GF-D8 (cell line): ENCODE measurements around the gene RASGRP1.

Experiments
- DNase-seq: peaks from one replicate; lab custom pipeline; 2025; lab: John Stamatoyannopoulos, UW

The RASGRP1 gene

GRCh38 chr15:38504680-38505467, 59.7 kb downstream of the RASGRP1 start:
- no peak for DNase-seq

GRCh38 chr15:38503496-38503895, 61.1 kb downstream of the RASGRP1 start:
- DNase-seq = no peak

- no peak for DNase-seq
Observed at GRCh38 chr15:38499651-38500050, 65.0 kb downstream of the RASGRP1 start.

DNA sequence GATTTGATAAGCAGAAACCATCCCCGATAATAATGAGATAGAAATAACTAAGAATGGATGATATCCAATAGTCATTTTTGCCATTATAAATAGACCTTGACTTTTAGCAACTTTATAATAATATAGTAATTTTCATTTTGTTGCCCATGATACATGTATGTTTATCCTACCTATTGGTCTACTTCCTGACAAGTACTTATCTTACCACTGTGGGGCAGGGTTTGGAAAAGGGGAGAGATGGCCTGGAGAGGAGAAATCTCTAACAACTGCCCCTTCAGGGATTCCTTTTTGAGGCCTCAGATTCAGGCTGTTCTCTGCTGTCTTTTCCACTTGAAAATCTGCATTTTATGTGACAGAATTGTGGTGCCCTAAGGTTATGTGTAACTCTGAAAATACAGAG, 68.5 kb downstream of the RASGRP1 start:
- DNase-seq = no peak

- DNase-seq = no peak
Observed at GRCh38 chr15:38490242-38490922, 74.2 kb downstream of the RASGRP1 start.

DNA sequence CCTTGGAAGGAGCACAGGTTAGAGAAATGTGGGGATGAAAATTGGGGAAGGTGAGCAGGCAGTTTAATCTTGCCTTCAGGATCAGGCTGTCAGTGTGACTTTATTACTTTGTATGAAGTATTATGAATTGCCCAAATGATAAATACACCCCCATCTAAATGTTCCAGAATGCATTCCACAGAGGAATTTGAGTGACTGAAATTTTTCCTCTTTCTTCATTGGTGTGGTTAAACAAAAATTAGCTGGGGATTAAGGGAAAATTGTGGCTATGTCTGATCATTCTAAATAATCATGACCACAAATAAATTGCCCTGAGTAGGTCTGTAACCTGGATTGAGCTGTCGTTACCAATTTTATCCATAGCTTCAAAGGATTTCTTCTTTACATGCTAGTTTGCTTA, 77.2 kb downstream of the RASGRP1 start:
- no peak for DNase-seq

GRCh38 chr15:38486936-38487335, 77.7 kb downstream of the RASGRP1 start:
- DNase-seq = no peak

DNA sequence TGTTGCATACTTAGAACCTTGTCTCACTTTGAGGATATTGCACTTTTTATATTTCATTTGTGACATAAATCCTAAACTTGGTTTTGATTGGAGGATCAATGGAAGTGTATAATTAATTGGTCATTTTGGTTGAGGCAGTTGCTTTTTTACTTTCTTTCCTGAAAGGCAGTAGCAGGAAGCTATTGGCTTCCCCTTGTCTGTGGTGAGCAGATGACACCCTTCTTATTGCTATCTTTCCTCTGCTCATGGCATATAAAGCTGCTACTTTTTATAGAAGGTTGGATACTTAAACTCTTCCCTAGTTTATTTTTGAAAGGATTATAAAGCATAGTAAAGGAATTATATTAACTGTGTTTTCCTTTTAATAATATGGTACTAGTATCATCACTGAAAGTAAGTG, 82.0 kb downstream of the RASGRP1 start:
- no peak for DNase-seq

GRCh38 chr15:38481761-38482160, 82.9 kb downstream of the RASGRP1 start:
- DNase-seq = no peak

DNA sequence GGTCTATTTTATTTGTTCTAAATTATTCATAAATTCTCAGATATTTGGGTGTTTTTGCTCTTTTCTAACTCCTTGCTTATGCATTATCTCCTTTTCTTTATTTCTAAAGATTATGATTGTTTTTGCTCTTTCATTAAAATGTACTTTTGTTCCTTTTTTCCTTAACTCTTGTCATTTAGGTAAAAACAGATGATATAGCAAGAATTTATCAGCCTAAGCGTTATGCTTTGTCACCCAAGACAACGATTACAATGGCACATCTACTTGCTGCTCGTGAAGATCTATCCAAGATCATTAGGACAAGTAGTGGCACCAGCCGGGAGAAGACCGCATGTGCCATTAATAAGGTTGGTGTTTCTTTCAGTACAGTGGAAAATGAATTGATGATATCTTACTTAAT, 83.5 kb downstream of the RASGRP1 start:
- DNase-seq = no peak

DNA sequence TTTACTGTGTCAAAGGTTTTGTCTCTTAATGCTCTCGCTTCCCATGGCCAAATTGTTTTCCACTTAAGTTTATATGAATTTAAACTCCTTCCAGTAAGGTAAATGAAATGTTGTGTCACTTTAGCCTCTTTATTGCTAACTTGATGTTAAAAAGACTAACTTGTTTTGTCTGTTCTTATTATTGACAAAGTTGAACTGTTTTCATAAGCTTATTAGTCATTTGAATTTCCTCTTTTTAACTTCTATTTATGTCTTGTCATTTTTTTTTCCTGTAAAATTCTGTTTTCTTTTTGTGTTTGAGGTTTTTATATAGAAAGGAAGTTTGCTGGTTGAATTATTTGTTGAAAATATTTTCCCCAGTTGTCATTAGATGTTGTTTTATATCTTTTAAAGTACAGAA, 84.9 kb downstream of the RASGRP1 start:
- no peak for DNase-seq

- no peak for DNase-seq
Observed at GRCh38 chr15:38479266-38479665, 85.3 kb downstream of the RASGRP1 start.

- no peak for DNase-seq
Observed at GRCh38 chr15:38477637-38478036, 87.0 kb downstream of the RASGRP1 start.

GRCh38 chr15:38476120-38476519, 88.5 kb downstream of the RASGRP1 start:
- no peak for DNase-seq

DNA sequence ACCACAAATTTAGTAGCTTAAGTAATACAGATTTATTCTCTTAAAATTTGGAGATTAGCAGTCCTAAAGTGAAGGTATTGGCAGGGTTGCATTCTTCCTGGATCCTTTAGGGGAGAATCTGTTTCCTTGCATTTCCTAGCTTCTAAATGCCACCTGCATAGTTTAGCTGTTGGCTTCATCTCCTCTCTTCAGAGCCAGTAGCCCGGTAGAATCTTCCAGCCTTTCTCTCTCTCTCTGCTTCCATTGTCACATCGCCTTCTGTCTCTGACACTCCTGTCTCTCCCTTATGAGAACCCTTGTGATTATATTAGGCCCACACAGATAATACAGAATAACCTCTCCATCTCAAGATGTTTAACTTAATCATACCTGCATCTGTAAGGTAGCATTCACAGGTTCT, 89.3 kb downstream of the RASGRP1 start:
- no peak for DNase-seq

- no peak for DNase-seq
Observed at GRCh38 chr15:38474155-38474757, 90.4 kb downstream of the RASGRP1 start.

DNA sequence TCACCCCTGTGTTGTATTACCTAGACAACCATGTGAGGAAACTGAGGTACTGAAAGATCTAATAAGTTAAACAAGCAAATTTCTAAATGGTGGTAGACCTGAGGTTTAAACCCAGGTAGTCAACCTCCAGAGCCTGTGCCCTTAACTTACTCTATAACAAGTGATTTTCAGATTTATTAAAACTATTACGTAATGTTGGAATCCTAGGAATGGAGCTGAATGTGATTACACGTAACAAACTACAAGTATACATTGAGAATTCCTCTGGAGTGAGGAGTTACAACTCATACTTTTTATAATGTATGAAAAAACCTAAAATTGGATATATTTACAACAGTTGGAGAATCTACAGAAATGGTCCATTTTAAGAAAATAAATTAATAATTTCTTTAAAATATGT, 92.6 kb downstream of the RASGRP1 start:
- DNase-seq = no peak

- no peak for DNase-seq
Observed at GRCh38 chr15:38470816-38471215, 93.8 kb downstream of the RASGRP1 start.

DNA sequence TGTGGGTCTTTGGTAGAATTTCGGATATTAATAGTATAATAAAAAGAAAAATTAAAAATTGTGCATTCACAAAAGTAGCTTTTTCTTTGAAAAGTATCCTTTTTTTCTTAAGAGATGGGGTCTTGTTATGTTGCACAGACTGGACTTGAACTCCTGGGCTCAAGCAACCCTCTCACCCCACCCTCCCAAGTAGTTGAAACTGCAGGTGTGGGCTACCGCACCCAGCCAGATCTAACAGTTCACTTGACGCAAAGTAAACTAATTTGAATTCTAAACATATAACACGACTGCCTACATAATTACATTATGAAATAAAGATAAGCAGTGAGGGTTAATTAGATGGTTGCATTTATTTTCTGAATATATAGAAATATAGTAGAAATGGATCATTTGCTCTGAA, 99.9 kb downstream of the RASGRP1 start:
- no peak for DNase-seq

DNA sequence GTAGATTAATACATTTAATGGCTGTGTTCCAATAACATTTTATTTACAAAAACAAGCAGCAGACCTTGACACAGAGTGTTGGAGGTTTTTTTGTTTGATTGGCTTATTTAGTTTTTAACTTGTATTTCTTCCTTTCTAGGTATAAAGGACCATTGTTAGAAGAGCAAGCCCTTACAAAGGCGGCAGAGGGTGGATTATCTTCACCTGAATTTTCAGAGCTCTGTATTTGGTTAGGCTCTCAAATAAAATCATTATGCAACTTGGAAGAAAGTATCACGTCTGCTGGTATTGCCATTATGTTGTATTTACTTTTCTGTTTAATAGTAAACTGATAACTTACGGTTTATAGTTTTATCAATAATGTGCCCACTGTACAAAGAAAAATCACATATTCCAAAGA, 100.7 kb downstream of the RASGRP1 start:
- DNase-seq = no peak

- DNase-seq = no peak
Observed at GRCh38 chr15:38461066-38461833, 103.4 kb downstream of the RASGRP1 start.

- no peak for DNase-seq
Observed at GRCh38 chr15:38460543-38460942, 104.1 kb downstream of the RASGRP1 start.

DNA sequence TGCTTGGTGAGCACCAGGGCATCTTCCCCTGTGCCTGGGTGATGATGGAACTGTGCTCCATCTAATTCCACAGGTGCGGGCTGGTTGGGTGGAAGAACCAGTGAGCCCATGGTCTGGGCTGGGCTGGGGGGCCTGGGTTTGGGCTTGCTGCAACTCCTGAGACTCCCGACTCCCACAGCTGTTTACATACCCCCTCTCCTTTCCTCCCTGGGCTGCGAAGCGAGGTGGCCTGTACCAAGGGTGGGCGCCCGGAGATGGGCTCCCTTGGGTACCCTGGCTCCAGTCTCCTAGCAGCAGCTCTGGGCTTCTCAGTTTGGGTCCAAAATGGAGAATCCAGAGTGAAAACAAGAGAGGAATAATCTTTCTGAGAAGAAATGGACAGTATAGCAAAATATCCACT, 105.1 kb downstream of the RASGRP1 start:
- no peak for DNase-seq
